ENCODE data around the gene TUBG1.

GRCh38 chr17:42586514-42587230 is 22.8 kb upstream of the TUBG1 start:
- no peak for TF ChIP-seq SUZ12 (IDR thresholded peaks at IDR 0.05; ENCODE audit: extremely low read depth, insufficient read depth, insufficient read length)
- no peak for TF ChIP-seq YY1 (IDR thresholded peaks at IDR 0.05; ENCODE audit: insufficient read depth, insufficient read length)
- no peak for TF ChIP-seq ZNF274 (IDR thresholded peaks at IDR 0.05; ENCODE audit: low read depth, low read length)
